Measurements from ENCODE around the gene ZCCHC24. TPM values are rescaled to one million over a fixed set of nuclear protein-coding genes. Genes with fewer than 3 reads are reported as not detected.
A peak's percentile ranks its signal among the peaks of the same experiment; 100 is the strongest.

ZCCHC24 gene
- total RNA-seq, 2 donors from 2014 or later, result 45.6 to 85.9 TPM

DNA sequence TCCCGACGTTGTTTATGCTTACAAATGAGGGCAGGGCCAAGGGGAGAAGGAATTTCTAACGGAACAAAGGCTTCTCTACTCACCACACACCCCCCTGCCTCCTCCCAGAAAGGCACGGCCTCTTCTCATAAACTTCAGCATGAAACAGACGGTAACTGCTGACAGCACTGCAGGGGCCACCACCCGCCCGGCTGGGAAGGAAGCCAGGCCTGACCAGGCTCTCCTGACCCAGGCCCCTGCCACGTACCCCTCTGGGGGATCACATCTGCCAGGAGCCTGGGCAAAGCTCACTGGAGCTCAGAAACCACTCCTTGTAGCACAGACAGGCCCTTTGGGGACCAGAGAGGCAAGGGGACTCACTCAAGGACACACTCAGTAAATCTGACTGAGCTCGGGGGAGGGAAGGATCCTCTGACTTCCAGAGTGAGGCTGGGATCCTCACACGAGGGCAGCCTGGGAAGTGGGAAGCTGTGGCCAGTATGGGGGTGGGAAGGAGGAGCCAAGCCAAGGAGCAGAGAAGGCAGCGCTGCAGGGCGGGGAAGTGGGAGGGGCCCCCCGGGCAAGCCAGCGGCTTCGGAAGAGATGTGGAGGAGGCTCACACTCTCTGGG, 46.1 kb downstream of the ZCCHC24 start:
- TF ChIP-seq, protein P1, sequence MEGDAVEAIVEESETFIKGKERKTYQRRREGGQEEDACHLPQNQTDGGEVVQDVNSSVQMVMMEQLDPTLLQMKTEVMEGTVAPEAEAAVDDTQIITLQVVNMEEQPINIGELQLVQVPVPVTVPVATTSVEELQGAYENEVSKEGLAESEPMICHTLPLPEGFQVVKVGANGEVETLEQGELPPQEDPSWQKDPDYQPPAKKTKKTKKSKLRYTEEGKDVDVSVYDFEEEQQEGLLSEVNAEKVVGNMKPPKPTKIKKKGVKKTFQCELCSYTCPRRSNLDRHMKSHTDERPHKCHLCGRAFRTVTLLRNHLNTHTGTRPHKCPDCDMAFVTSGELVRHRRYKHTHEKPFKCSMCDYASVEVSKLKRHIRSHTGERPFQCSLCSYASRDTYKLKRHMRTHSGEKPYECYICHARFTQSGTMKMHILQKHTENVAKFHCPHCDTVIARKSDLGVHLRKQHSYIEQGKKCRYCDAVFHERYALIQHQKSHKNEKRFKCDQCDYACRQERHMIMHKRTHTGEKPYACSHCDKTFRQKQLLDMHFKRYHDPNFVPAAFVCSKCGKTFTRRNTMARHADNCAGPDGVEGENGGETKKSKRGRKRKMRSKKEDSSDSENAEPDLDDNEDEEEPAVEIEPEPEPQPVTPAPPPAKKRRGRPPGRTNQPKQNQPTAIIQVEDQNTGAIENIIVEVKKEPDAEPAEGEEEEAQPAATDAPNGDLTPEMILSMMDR (IDR thresholded peaks at IDR 0.05), result no peak
- Histone ChIP-seq H3K27me3 (no peaks in the 10 kb centered on the region), H3K4me1 (no peaks in the 10 kb centered on the region), H3K36me3 (peaks cover under 1% of the 10 kb centered on the region), H3K27ac (peak overlapping the region; percentile 86 to 94), H3K9me3 (no peaks in the 10 kb centered on the region), H3K4me3 (peak overlapping the region in 1 of 2 donors; percentile 18)
- peak; percentile 93 for DNase-seq (ENCODE audit: low spot score)

DNA sequence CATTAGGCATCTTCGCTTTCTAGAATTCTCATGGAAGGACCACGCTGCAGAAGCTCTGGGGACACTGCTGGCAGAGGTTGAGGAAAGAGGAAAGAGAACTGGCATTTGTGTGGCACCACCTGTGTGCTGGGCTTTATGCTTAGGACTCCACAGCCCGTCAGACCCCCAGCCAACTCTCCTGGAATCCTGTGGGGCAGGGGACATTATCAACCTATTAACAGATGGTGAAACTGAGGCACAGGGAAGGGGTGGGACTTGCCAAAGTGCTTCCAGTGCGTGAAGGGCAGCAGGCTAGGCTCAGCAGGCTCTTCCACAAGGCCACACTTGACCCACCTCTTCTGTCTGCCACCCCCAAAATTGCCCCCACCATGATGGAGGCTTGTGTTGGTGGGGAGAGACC, 46.8 kb downstream of the ZCCHC24 start:
- H3K4me1 ChIP-seq, result no peaks in the 10 kb centered on the region
- H3K27me3 ChIP-seq, result no peaks in the 10 kb centered on the region
- no peak for DNase-seq (ENCODE audit: low spot score)
- no peaks in the 10 kb centered on the region for H3K9me3 ChIP-seq
- H3K36me3 ChIP-seq, result peaks cover 8% of the 10 kb centered on the region
- peak overlapping the region; percentile 86 to 94 for H3K27ac ChIP-seq
- H3K4me3 ChIP-seq, result peak overlapping the region in 1 of 2 donors; percentile 18
- TF ChIP-seq, protein P1 (IDR thresholded peaks at IDR 0.05), result no peak

DNA sequence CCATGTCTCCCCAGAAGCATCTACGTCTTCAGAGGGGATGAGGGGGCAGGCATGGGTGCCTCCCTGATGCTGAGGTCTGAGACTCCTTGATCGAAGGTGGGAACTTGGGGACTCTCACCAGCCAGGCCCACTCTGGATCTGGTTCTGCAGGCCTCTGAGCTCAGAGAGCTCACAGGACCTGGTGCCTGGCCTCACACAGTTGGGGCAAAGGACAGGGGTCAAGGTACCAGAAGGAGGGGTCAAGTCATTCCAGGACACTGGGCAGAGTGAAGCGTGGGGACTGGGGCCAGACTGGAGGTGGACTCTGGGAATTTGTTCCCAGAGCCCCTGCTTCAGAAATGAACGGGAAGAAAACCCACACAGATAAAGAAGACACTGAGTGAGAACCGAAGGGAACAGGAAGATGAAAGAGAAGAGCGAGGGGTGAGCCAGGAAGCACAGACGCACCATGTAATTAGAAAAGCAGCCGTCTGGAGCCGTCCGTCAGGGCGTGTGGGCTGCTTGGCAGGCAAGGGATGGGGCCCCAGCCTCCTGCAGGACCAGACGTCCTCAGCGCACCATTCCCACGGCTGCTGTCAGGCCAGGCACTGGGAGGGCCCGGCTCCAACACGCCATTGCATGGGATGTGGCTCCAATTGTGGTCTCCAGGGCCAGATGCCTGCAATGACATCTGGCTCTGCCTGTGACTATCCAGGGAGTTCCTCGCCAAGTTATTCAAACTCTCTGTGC, 47.7 kb downstream of the ZCCHC24 start:
- TF ChIP-seq, protein P1 (IDR thresholded peaks at IDR 0.05), result no peak
- Histone ChIP-seq H3K4me1 (peaks cover 0 to 2% of the 10 kb centered on the region in 2 donors), H3K4me3 (no peak overlapping the region), H3K9me3 (no peaks in the 10 kb centered on the region), H3K27ac (peak overlapping the region; percentile 86 to 94), H3K27me3 (no peaks in the 10 kb centered on the region), H3K36me3 (peaks cover 15% of the 10 kb centered on the region)
- DNase-seq (ENCODE audit: low spot score), result no peak

DNA sequence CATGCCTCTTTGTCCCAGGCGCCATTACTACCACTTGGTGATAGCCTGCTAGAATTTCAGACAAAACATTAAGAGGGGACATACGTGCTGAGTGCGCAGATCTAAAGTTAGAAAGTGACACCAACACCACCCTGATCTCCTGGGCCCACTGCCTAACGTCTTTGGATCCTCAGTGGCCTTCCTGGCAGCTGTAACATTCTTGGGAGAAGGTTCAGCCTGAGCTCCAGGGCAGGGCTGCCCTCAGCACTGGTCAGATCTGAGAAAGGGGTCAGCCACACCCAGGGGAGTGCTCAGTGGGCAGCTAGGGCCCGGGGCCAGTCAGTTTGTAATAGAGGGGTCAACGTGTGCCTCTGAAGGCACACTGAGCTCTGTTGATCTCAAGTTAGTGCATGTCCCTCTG, 48.4 kb downstream of the ZCCHC24 start:
- Histone ChIP-seq H3K27me3 (no peaks in the 10 kb centered on the region), H3K27ac (peak overlapping the region; percentile 86 to 94), H3K4me3 (no peak overlapping the region), H3K36me3 (peaks cover 15% of the 10 kb centered on the region), H3K9me3 (no peaks in the 10 kb centered on the region), H3K4me1 (peaks cover 0 to 8% of the 10 kb centered on the region in 2 donors)
- TF ChIP-seq, protein P1 (IDR thresholded peaks at IDR 0.05), result no peak
- no peak for DNase-seq (ENCODE audit: low spot score)

DNA sequence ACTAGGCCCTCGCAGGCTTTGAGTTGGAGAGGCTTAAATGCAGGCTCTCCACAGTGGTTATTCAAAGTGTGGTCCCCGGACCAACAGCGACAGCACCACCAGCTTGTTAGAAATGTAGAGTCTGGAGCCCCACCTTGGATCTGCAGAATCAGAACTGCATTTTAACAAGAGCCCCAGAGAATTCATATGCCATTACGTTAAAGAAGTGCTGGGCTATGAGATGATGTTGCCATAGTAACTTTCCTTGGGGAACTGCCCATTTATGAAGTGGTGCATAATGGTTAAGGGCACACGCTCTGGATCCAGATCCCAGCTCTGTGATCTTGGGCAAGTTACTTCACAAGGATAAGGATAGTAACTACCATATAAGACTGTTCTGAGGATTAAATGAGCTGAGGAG, 48.9 kb downstream of the ZCCHC24 start:
- TF ChIP-seq, protein P1 (IDR thresholded peaks at IDR 0.05), result no peak
- Histone ChIP-seq H3K27ac (peak overlapping the region in 1 of 2 donors; percentile 94), H3K36me3 (peaks cover 15% of the 10 kb centered on the region), H3K4me3 (no peak overlapping the region), H3K9me3 (no peaks in the 10 kb centered on the region), H3K27me3 (no peaks in the 10 kb centered on the region), H3K4me1 (peaks cover 0 to 14% of the 10 kb centered on the region in 2 donors)
- DNase-seq (ENCODE audit: low spot score), result no peak

Data from right atrium auricular region (tissue), 2 donors.